ENCODE measurements around the gene DNAJC6. TPM values are rescaled to one million over a fixed set of nuclear protein-coding genes. Genes with fewer than 3 reads are reported as not detected.

The DNAJC6 gene
- total and polyA plus RNA-seq, 8 donors = 0.46 to 4.3 (median 1.9) TPM

GRCh38 chr1:65437616-65438015 is 128.3 kb downstream of the DNAJC6 start:
- no peaks in the 10 kb centered on the region for H3K4me1 ChIP-seq
- peaks cover 0 to under 1% (median 0%) of the 10 kb centered on the region in 3 donors for H3K36me3 ChIP-seq
- H3K27ac ChIP-seq = no peak overlapping the region
- no peak for DNase-seq
- 93 to 98% methylated on average over 7 of the region's 7 CpGs for WGBS, 2 donors
- intact Hi-C loops (cut with DNase I) = loop anchor here in 1 of 3 donors (10.0 kb wide), 1 partner anchor 247 kb away; no protein-coding TSS in a partner anchor
- ATAC-seq = no peak
- no peaks in the 10 kb centered on the region for H3K27me3 ChIP-seq
- no peak overlapping the region for H3K4me3 ChIP-seq
- TF ChIP-seq, protein P1, sequence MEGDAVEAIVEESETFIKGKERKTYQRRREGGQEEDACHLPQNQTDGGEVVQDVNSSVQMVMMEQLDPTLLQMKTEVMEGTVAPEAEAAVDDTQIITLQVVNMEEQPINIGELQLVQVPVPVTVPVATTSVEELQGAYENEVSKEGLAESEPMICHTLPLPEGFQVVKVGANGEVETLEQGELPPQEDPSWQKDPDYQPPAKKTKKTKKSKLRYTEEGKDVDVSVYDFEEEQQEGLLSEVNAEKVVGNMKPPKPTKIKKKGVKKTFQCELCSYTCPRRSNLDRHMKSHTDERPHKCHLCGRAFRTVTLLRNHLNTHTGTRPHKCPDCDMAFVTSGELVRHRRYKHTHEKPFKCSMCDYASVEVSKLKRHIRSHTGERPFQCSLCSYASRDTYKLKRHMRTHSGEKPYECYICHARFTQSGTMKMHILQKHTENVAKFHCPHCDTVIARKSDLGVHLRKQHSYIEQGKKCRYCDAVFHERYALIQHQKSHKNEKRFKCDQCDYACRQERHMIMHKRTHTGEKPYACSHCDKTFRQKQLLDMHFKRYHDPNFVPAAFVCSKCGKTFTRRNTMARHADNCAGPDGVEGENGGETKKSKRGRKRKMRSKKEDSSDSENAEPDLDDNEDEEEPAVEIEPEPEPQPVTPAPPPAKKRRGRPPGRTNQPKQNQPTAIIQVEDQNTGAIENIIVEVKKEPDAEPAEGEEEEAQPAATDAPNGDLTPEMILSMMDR (IDR thresholded peaks at IDR 0.05) = no peak
- FAIRE-seq = no peak
- H3K9me3 ChIP-seq = no peaks in the 10 kb centered on the region

GRCh38 chr1:65440322-65440900 is 131.1 kb downstream of the DNAJC6 start:
- Histone ChIP-seq H3K36me3 (no peaks in the 10 kb centered on the region), H3K27ac (no peak overlapping the region), H3K4me1 (no peaks in the 10 kb centered on the region), H3K4me3 (no peak overlapping the region), H3K27me3 (no peaks in the 10 kb centered on the region), H3K9me3 (no peaks in the 10 kb centered on the region)
- intact Hi-C loops (cut with DNase I) = no loop called here
- FAIRE-seq (no peak), DNase-seq (no peak), ATAC-seq (no peak)
- TF ChIP-seq, protein P1 (IDR thresholded peaks at IDR 0.05) = no peak
- 84 to 88% methylated on average over 12 of the region's 12 CpGs for WGBS, 2 donors

DNA sequence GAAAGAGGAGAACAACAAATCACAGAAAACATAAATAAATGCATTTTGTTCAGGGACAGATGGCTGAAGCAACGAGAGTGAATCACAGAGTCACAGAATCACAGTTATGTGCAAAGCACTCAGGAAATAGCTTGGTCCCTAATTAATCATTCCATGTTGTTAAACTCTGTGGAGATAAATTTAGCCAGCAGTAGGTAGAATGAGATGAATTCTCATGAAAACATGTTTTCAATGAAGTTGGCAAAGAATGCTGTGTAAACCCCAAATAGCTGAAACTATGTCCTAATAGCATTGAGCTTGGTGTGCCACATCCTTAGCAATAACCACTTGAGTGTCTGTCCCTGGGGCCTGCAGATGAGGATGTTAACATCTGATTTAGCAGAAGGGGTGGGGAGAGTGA is 131.6 kb downstream of the DNAJC6 start:
- Histone ChIP-seq H3K36me3 (no peaks in the 10 kb centered on the region), H3K27ac (no peak overlapping the region), H3K4me3 (no peak overlapping the region), H3K9me3 (no peaks in the 10 kb centered on the region), H3K4me1 (no peaks in the 10 kb centered on the region), H3K27me3 (no peaks in the 10 kb centered on the region)
- ATAC-seq (no peak), FAIRE-seq (no peak), DNase-seq (no peak)
- intact Hi-C loops (cut with DNase I) = no loop called here
- TF ChIP-seq, protein P1 (IDR thresholded peaks at IDR 0.05) = no peak
- 69 to 77% methylated on average over 1 of the region's 1 CpG for WGBS, 2 donors

DNA sequence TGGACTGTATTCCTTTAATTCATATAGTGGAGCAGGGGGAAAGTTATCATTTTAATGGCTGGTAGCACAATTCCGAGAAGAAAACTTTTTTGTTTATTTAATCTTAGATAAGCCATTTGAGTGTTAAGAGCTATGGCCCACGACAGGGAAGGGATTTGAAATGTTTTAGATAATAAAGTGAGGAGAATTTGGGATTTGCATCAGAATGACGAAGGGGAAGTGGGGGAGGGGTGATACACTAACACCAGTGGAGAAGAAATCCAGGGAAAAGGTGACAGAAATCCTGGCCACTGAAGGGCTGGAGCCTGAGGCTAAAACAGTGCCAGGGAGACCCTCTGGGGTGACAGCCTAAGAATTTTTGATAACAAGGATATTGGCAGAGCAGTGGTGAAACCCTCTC is 132.1 kb downstream of the DNAJC6 start:
- H3K4me3 ChIP-seq = no peak overlapping the region
- ATAC-seq (no peak), DNase-seq (no peak), FAIRE-seq (no peak)
- H3K9me3 ChIP-seq = no peaks in the 10 kb centered on the region
- H3K4me1 ChIP-seq = no peaks in the 10 kb centered on the region
- no peaks in the 10 kb centered on the region for H3K27me3 ChIP-seq
- 31 to 33% methylated on average over 3 of the region's 3 CpGs for WGBS, 2 donors
- TF ChIP-seq, protein P1 (IDR thresholded peaks at IDR 0.05) = no peak
- no peak overlapping the region for H3K27ac ChIP-seq
- H3K36me3 ChIP-seq = no peaks in the 10 kb centered on the region
- intact Hi-C loops (cut with DNase I) = no loop called here

- ATAC-seq (no peak), FAIRE-seq (no peak), DNase-seq (no peak)
- 85 to 88% methylated on average over 1 of the region's 1 CpG for WGBS, 2 donors
- H3K4me1 ChIP-seq = no peaks in the 10 kb centered on the region
- no peaks in the 10 kb centered on the region for H3K27me3 ChIP-seq
- H3K36me3 ChIP-seq = no peaks in the 10 kb centered on the region
- TF ChIP-seq, protein P1 (IDR thresholded peaks at IDR 0.05) = no peak
- intact Hi-C loops (cut with DNase I) = no loop called here
- H3K4me3 ChIP-seq = no peak overlapping the region
- H3K9me3 ChIP-seq = no peaks in the 10 kb centered on the region
- H3K27ac ChIP-seq = no peak overlapping the region
Observed at GRCh38 chr1:65442442-65442841, 133.1 kb downstream of the DNAJC6 start.

Data from pancreas (tissue), 10 donors.